Measurements from ENCODE around the gene XXYLT1.

Gene XXYLT1

GRCh38 chr3:195041871-195042742 is 228.9 kb downstream of the XXYLT1 start:
- no peaks in the 10 kb centered on the region for H3K9me3 ChIP-seq (ENCODE audit: control insufficient read depth, insufficient read depth, low read length)
- no peaks in the 10 kb centered on the region for H4K20me1 ChIP-seq (ENCODE audit: control insufficient read depth, insufficient read depth, low read depth, low read length)
- no peak for TF ChIP-seq CTCF (IDR thresholded peaks at IDR 0.05; ENCODE audit: low read depth, low read length, poor library complexity, severe bottlenecking)
- no peak for TF ChIP-seq EZH2phosphoT487 (IDR thresholded peaks at IDR 0.05; ENCODE audit: borderline replicate concordance, low read length)
- H3K27ac ChIP-seq (ENCODE audit: low read depth, low read length): no peak overlapping the region
- H3K4me1 ChIP-seq (ENCODE audit: control insufficient read depth, low read length): no peaks in the 10 kb centered on the region
- no peaks in the 10 kb centered on the region for H3K27me3 ChIP-seq (ENCODE audit: control insufficient read depth, low read length)
- H3K79me2 ChIP-seq (ENCODE audit: control insufficient read depth, low read length): no peaks in the 10 kb centered on the region
- H3K4me2 ChIP-seq (ENCODE audit: low read length): no peak overlapping the region
- no peaks in the 10 kb centered on the region for H3F3A ChIP-seq (ENCODE audit: control insufficient read depth, insufficient read depth)
- no peaks in the 10 kb centered on the region for H3K9me2 ChIP-seq (replicated peaks; ENCODE audit: control insufficient read depth, low read length)
- H3K4me3 ChIP-seq (ENCODE audit: low read length): no peak overlapping the region
- H3K36me3 ChIP-seq (ENCODE audit: control insufficient read depth, low read length): no peaks in the 10 kb centered on the region

GRCh38 chr3:195040773-195041520 is 230.0 kb downstream of the XXYLT1 start:
- Histone ChIP-seq H3K27ac (ENCODE audit: low read depth, low read length) (no peak overlapping the region), H3F3A (ENCODE audit: control insufficient read depth, insufficient read depth) (no peaks in the 10 kb centered on the region), H3K4me3 (ENCODE audit: low read length) (no peak overlapping the region), H3K4me2 (ENCODE audit: low read length) (no peak overlapping the region), H3K27me3 (ENCODE audit: control insufficient read depth, low read length) (no peaks in the 10 kb centered on the region), H3K9me3 (ENCODE audit: control insufficient read depth, insufficient read depth, low read length) (no peaks in the 10 kb centered on the region), H3K9me2 (replicated peaks; ENCODE audit: control insufficient read depth, low read length) (no peaks in the 10 kb centered on the region), H3K79me2 (ENCODE audit: control insufficient read depth, low read length) (no peaks in the 10 kb centered on the region), H3K4me1 (ENCODE audit: control insufficient read depth, low read length) (no peaks in the 10 kb centered on the region), H3K36me3 (ENCODE audit: control insufficient read depth, low read length) (no peaks in the 10 kb centered on the region), H4K20me1 (ENCODE audit: control insufficient read depth, insufficient read depth, low read depth, low read length) (no peaks in the 10 kb centered on the region)
- no peak for TF ChIP-seq EZH2phosphoT487 (IDR thresholded peaks at IDR 0.05; ENCODE audit: borderline replicate concordance, low read length)
- no peak for TF ChIP-seq CTCF (IDR thresholded peaks at IDR 0.05; ENCODE audit: low read depth, low read length, poor library complexity, severe bottlenecking)

GRCh38 chr3:195040094-195040493 is 230.9 kb downstream of the XXYLT1 start:
- H3K9me2 ChIP-seq (replicated peaks; ENCODE audit: control insufficient read depth, low read length): no peaks in the 10 kb centered on the region
- no peaks in the 10 kb centered on the region for H3K9me3 ChIP-seq (ENCODE audit: control insufficient read depth, insufficient read depth, low read length)
- H3K79me2 ChIP-seq (ENCODE audit: control insufficient read depth, low read length): no peaks in the 10 kb centered on the region
- H3K4me2 ChIP-seq (ENCODE audit: low read length): no peak overlapping the region
- H3K36me3 ChIP-seq (ENCODE audit: control insufficient read depth, low read length): no peaks in the 10 kb centered on the region
- H3F3A ChIP-seq (ENCODE audit: control insufficient read depth, insufficient read depth): no peaks in the 10 kb centered on the region
- no peaks in the 10 kb centered on the region for H3K4me1 ChIP-seq (ENCODE audit: control insufficient read depth, low read length)
- H3K4me3 ChIP-seq (ENCODE audit: low read length): no peak overlapping the region
- no peak for TF ChIP-seq EZH2phosphoT487 (IDR thresholded peaks at IDR 0.05; ENCODE audit: borderline replicate concordance, low read length)
- TF ChIP-seq CTCF (IDR thresholded peaks at IDR 0.05; ENCODE audit: low read depth, low read length, poor library complexity, severe bottlenecking): no peak
- H3K27ac ChIP-seq (ENCODE audit: low read depth, low read length): no peak overlapping the region
- H3K27me3 ChIP-seq (ENCODE audit: control insufficient read depth, low read length): no peaks in the 10 kb centered on the region
- H4K20me1 ChIP-seq (ENCODE audit: control insufficient read depth, insufficient read depth, low read depth, low read length): no peaks in the 10 kb centered on the region

All from DOHH2 (cell line).